A673 (cell line): ENCODE measurements around the gene ITIH6.

Experiments used
- EZH2 ChIP-seq: fragments of 200-600 bp; sonication (generic); IDR thresholded peaks from 2 replicates; pipeline ENCODE4 v1.6.1; 2017; ENCODE audit warnings: borderline replicate concordance, low read depth, mild to moderate bottlenecking, mixed read lengths, antibody characterized with exemption, low read length; ENCODE audit not compliant: poor library complexity, severe bottlenecking
- TF ChIP-seq, protein P1 (sequence below): fragments of 300-800, 200-600 bp; sonication (generic); conservative IDR thresholded peaks from 2 replicates; pipeline ENCODE4 v1.5.1; 2017; ENCODE audit warnings: low read depth, mild to moderate bottlenecking, antibody characterized with exemption, low read length, moderate library complexity, mixed read lengths

DNA sequence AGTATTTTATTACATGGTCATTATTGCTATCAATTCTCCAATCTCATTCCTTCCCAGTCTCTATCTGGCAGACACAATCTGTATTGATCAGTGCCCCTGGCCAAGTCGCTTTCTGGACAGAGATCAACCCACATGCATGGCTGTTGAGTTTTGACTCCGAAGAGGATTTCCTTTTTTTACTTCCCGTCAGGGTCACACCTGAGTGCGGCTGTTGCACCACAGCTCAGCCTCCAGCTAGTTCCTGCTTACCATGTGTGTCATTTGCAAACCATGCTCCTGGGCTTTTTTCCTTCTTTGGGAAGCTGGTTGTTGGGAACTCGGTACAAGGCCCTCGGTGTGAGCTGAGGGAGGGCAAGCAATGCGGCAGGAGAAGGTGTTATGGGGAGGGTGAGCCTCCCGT, 21.1 kb upstream of the ITIH6 start:
- no peak for TF ChIP-seq EZH2
- TF ChIP-seq, protein P1, sequence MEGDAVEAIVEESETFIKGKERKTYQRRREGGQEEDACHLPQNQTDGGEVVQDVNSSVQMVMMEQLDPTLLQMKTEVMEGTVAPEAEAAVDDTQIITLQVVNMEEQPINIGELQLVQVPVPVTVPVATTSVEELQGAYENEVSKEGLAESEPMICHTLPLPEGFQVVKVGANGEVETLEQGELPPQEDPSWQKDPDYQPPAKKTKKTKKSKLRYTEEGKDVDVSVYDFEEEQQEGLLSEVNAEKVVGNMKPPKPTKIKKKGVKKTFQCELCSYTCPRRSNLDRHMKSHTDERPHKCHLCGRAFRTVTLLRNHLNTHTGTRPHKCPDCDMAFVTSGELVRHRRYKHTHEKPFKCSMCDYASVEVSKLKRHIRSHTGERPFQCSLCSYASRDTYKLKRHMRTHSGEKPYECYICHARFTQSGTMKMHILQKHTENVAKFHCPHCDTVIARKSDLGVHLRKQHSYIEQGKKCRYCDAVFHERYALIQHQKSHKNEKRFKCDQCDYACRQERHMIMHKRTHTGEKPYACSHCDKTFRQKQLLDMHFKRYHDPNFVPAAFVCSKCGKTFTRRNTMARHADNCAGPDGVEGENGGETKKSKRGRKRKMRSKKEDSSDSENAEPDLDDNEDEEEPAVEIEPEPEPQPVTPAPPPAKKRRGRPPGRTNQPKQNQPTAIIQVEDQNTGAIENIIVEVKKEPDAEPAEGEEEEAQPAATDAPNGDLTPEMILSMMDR = no peak
